ENCODE results near the gene ACSS1. TPM values are rescaled to one million over a fixed set of nuclear protein-coding genes. Genes with fewer than 3 reads are reported as not detected.

ACSS1 gene
- total RNA-seq, 1 experiment from 2014 or later: 0.61 TPM

DNA sequence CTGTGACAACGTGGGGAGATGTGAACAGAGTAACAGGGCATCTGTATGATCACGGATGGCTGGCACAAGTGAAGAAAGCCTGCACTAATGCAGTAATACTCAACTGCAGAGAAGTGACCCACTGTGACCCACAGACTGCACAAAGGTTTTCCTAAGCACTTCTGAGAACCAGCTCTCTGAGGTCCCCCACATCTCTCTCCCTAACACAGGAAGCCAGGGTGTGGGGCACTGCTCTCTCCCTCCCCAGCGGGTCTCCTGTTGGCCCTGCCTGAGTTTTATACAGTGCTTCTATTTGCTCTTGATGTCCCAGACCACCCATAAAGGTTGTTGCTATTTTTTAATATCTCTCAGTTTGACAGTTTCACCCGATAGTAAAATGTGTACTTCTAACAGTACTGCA lies 76.7 kb downstream of the ACSS1 start:
- Histone ChIP-seq H2BK120ac (ENCODE audit: low read depth, low read length, poor library complexity, severe bottlenecking) (no peak overlapping the region), H3K79me1 (ENCODE audit: insufficient read depth, low read depth, low read length, poor library complexity, severe bottlenecking) (peaks cover 7% of the 10 kb centered on the region), H3K27me3 (ENCODE audit: insufficient read depth, low read length) (no peaks in the 10 kb centered on the region), H3K14ac (ENCODE audit: insufficient read depth, low read length) (no peak overlapping the region), H4K91ac (ENCODE audit: insufficient read length, low read depth, low read length) (no peak overlapping the region), H4K5ac (ENCODE audit: insufficient read length, low read depth, low read length) (no peak overlapping the region), H3K4me2 (ENCODE audit: insufficient read depth, insufficient read length, low read length) (no peak overlapping the region), H3K56ac (ENCODE audit: insufficient read length, low read depth, low read length) (no peak overlapping the region), H2AK5ac (ENCODE audit: insufficient read length, low read length) (no peak overlapping the region), H3K79me2 (ENCODE audit: insufficient read depth, low read length) (no peaks in the 10 kb centered on the region; the same call in 1 of the 2 replicates), H3T11ph (ENCODE audit: low read length) (no peak overlapping the region), H3K27ac (ENCODE audit: insufficient read length, low read depth, low read length) (no peak overlapping the region), H3K4ac (ENCODE audit: low read depth, low read length) (no peak overlapping the region), H2AFZ (ENCODE audit: low read length) (no peak overlapping the region), H3K9me3 (ENCODE audit: control insufficient read depth, low read depth, low read length) (peaks cover 21% of the 10 kb centered on the region), H2BK20ac (ENCODE audit: low read depth, low read length, poor library complexity, severe bottlenecking) (no peak overlapping the region), H2BK15ac (ENCODE audit: low read depth, low read length) (no peak overlapping the region), H3K9ac (ENCODE audit: extremely low read depth, insufficient read length, low read length) (no peak overlapping the region), H3K4me1 (ENCODE audit: insufficient read depth, low read length) (no peaks in the 10 kb centered on the region), H2BK5ac (ENCODE audit: insufficient read length, low read length) (no peak overlapping the region), H4K8ac (replicated peaks; ENCODE audit: insufficient read length, low read depth, low read length) (no peak overlapping the region), H3K23ac (ENCODE audit: insufficient read length, low read depth, low read length) (no peak overlapping the region), H3K18ac (ENCODE audit: insufficient read length, low read depth, low read length) (no peak overlapping the region), H3K23me2 (ENCODE audit: insufficient read length, low read depth, low read length, poor library complexity, severe bottlenecking) (no peaks in the 10 kb centered on the region), H4K20me1 (ENCODE audit: control insufficient read depth, insufficient read depth, insufficient read length) (no peaks in the 10 kb centered on the region), H2BK12ac (ENCODE audit: insufficient read length, low read depth, low read length) (no peak overlapping the region)
- H3K9me3 Mint-ChIP-seq: peaks cover 15 to 23% of the 10 kb centered on the region in 2 experiments
- H3K27ac Mint-ChIP-seq: no peak overlapping the region
- peak; percentile 3 for DNase-seq
- H3K4me1 Mint-ChIP-seq: no peaks in the 10 kb centered on the region
- peaks cover 65 to 74% (median 70%) of the 10 kb centered on the region in 3 experiments for H3K36me3 Mint-ChIP-seq (ENCODE audit: insufficient read depth in 1 of 3, low read depth in 3 of 3)
- no peaks in the 10 kb centered on the region; the same call in 1 of the 2 replicates for H3K27me3 Mint-ChIP-seq (ENCODE audit: low read depth)
- no peak overlapping the region for H3K4me3 Mint-ChIP-seq
- no CpG with 5 or more reads among the region's 4 CpGs for WGBS (ENCODE audit: extremely low coverage, insufficient read length, low lambda C conversion rate)
- TF ChIP-seq, protein P1, sequence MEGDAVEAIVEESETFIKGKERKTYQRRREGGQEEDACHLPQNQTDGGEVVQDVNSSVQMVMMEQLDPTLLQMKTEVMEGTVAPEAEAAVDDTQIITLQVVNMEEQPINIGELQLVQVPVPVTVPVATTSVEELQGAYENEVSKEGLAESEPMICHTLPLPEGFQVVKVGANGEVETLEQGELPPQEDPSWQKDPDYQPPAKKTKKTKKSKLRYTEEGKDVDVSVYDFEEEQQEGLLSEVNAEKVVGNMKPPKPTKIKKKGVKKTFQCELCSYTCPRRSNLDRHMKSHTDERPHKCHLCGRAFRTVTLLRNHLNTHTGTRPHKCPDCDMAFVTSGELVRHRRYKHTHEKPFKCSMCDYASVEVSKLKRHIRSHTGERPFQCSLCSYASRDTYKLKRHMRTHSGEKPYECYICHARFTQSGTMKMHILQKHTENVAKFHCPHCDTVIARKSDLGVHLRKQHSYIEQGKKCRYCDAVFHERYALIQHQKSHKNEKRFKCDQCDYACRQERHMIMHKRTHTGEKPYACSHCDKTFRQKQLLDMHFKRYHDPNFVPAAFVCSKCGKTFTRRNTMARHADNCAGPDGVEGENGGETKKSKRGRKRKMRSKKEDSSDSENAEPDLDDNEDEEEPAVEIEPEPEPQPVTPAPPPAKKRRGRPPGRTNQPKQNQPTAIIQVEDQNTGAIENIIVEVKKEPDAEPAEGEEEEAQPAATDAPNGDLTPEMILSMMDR (conservative IDR thresholded peaks at IDR 0.05): no peak

Measured in H9 (cell line).